ENCODE measurements around the gene ZBTB20. TPM values are rescaled to one million over a fixed set of nuclear protein-coding genes. Genes with fewer than 3 reads are reported as not detected.

Gene ZBTB20
- total RNA-seq, 1 experiment from 2014 or later, result 3.7 TPM

DNA sequence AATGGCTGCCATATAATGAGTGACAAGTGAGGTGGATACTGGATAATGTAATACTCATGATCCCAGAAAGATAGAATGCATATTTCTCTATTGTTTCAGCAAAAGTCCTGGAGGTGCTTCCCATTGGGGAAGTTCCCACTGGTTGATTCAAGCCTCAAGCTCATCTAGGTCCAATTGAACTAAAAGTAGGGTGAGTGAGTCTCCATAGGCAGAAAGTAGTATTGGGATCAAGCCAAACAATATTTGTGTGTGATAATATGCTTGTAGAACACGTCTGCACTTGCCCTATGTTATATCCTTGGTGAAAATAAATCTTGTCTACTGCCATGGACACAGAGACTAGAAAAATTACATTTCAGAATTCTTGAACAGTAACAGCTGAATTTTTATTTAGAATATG lies 14.8 kb upstream of the ZBTB20 start:
- H3K4me3 ChIP-seq (ENCODE audit: low read length), result no peak overlapping the region
- H3K9me3 ChIP-seq (ENCODE audit: low read length), result no peaks in the 10 kb centered on the region
- no peaks in the 10 kb centered on the region for H3K36me3 ChIP-seq (ENCODE audit: low read depth, low read length)
- no peak overlapping the region for H3K4me2 ChIP-seq (ENCODE audit: low read length)
- no peaks in the 10 kb centered on the region for H4K20me1 ChIP-seq (ENCODE audit: low read length)
- CTCF ChIA-PET, result no interaction called here
- H3K27me3 ChIP-seq (ENCODE audit: low read length), result no peaks in the 10 kb centered on the region
- POLR2A ChIA-PET (ENCODE audit: unreplicated experiment), result no interaction called here
- H3K79me2 ChIP-seq (ENCODE audit: low read length), result no peaks in the 10 kb centered on the region
- no peak overlapping the region for H3K27ac ChIP-seq (ENCODE audit: low read length)
- no peaks in the 10 kb centered on the region for H3F3A ChIP-seq (ENCODE audit: low read length, unreplicated experiment)
- intact Hi-C loops (cut with micrococcal nuclease), result no loop called here
- no TSS peak for BruUV-seq (replicated peaks)
- DNase-seq (no peak), ATAC-seq (no peak)
- no peaks in the 10 kb centered on the region for H3K4me1 ChIP-seq (ENCODE audit: insufficient read depth, low read length)
- no peak for TF ChIP-seq EZH2 (IDR thresholded peaks at IDR 0.05; ENCODE audit: low read length, unreplicated experiment)
- TF ChIP-seq EZH2phosphoT487 (IDR thresholded peaks at IDR 0.05; ENCODE audit: borderline replicate concordance, low read length), result no peak
- TF ChIP-seq, protein P1, sequence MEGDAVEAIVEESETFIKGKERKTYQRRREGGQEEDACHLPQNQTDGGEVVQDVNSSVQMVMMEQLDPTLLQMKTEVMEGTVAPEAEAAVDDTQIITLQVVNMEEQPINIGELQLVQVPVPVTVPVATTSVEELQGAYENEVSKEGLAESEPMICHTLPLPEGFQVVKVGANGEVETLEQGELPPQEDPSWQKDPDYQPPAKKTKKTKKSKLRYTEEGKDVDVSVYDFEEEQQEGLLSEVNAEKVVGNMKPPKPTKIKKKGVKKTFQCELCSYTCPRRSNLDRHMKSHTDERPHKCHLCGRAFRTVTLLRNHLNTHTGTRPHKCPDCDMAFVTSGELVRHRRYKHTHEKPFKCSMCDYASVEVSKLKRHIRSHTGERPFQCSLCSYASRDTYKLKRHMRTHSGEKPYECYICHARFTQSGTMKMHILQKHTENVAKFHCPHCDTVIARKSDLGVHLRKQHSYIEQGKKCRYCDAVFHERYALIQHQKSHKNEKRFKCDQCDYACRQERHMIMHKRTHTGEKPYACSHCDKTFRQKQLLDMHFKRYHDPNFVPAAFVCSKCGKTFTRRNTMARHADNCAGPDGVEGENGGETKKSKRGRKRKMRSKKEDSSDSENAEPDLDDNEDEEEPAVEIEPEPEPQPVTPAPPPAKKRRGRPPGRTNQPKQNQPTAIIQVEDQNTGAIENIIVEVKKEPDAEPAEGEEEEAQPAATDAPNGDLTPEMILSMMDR (conservative IDR thresholded peaks at IDR 0.05; ENCODE audit: low read depth, low read length), result no peak
- no peak overlapping the region for H3K9ac ChIP-seq (ENCODE audit: low read length)
- H2AFZ ChIP-seq (ENCODE audit: low read length), result no peak overlapping the region
- H3K9me2 ChIP-seq (replicated peaks; ENCODE audit: low read length), result no peaks in the 10 kb centered on the region

DNA sequence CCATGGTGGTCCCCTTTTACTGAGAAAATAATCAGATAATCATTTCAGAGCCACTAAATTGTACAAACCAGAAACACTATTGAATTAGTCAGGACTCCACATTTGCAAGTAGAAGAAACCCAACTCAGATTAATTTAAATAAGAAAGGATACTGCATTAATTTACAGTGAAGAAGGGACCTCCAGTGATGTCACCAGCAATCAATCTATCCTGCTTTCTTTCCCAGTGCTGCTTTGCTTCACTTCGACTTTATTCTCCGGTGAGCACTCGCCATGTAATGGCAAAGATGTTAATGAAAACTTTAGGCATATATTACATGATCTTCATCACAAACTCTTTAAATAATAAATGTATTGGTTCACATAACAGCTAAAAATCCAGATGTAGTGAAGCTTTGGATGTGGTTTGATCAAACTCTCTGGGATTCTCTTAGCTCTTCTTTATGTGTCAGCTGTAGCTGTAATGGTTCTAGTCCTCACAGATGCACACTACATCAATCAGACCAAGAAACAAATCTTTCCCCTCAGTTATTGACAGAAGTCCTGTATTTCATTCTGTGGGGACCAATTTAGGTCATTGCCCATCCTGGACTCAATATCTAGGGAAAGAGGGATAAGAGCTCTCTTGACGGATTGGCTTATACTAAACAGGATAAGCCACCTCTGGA lies 14.2 kb upstream of the ZBTB20 start:
- H3K36me3 ChIP-seq (ENCODE audit: low read depth, low read length), result no peaks in the 10 kb centered on the region
- intact Hi-C loops (cut with micrococcal nuclease), result no loop called here
- TF ChIP-seq EZH2phosphoT487 (IDR thresholded peaks at IDR 0.05; ENCODE audit: borderline replicate concordance, low read length) (no peak), EZH2 (IDR thresholded peaks at IDR 0.05; ENCODE audit: low read length, unreplicated experiment) (no peak)
- TF ChIP-seq, protein P1 (conservative IDR thresholded peaks at IDR 0.05; ENCODE audit: low read depth, low read length), result no peak
- H4K20me1 ChIP-seq (ENCODE audit: low read length), result no peaks in the 10 kb centered on the region
- no peak overlapping the region for H2AFZ ChIP-seq (ENCODE audit: low read length)
- no peak overlapping the region for H3K4me2 ChIP-seq (ENCODE audit: low read length)
- ChIA-PET POLR2A (ENCODE audit: unreplicated experiment) (no interaction called here), CTCF (no interaction called here)
- no peaks in the 10 kb centered on the region for H3K27me3 ChIP-seq (ENCODE audit: low read length)
- no peak for DNase-seq
- no peaks in the 10 kb centered on the region for H3F3A ChIP-seq (ENCODE audit: low read length, unreplicated experiment)
- no peak overlapping the region for H3K9ac ChIP-seq (ENCODE audit: low read length)
- no peak for ATAC-seq
- H3K9me3 ChIP-seq (ENCODE audit: low read length), result no peaks in the 10 kb centered on the region
- no TSS peak for BruUV-seq (replicated peaks)
- no peaks in the 10 kb centered on the region for H3K9me2 ChIP-seq (replicated peaks; ENCODE audit: low read length)
- no peaks in the 10 kb centered on the region for H3K79me2 ChIP-seq (ENCODE audit: low read length)
- no peak overlapping the region for H3K27ac ChIP-seq (ENCODE audit: low read length)
- H3K4me3 ChIP-seq (ENCODE audit: low read length), result no peak overlapping the region
- no peaks in the 10 kb centered on the region for H3K4me1 ChIP-seq (ENCODE audit: insufficient read depth, low read length)

DNA sequence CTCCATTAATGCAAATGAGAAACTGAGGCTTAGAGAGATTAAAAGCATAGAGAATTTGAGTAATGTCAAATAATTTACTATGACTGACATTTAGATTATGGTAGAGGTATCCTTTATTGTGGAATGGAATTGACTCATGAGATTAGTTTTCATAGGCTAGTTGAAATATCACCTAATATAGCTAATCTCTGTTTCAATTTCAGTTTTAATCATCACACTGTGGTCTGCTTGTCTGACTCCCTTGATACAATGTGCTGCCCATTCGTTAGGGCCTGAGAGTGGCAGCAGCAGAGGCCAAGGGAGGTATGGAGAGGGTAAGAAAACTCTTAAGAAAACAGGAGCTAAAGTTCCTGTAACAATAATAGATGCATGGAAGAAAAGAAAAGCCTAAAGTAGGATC lies 13.2 kb upstream of the ZBTB20 start:
- no peaks in the 10 kb centered on the region for H4K20me1 ChIP-seq (ENCODE audit: low read length)
- BruUV-seq (replicated peaks), result no TSS peak
- no peak overlapping the region for H3K27ac ChIP-seq (ENCODE audit: low read length)
- no peak overlapping the region for H3K4me2 ChIP-seq (ENCODE audit: low read length)
- intact Hi-C loops (cut with micrococcal nuclease), result no loop called here
- H3K9ac ChIP-seq (ENCODE audit: low read length), result no peak overlapping the region
- H3K4me1 ChIP-seq (ENCODE audit: insufficient read depth, low read length), result no peaks in the 10 kb centered on the region
- H3K4me3 ChIP-seq (ENCODE audit: low read length), result no peak overlapping the region
- ChIA-PET CTCF (no interaction called here), POLR2A (ENCODE audit: unreplicated experiment) (no interaction called here)
- no peak for ATAC-seq
- H3K27me3 ChIP-seq (ENCODE audit: low read length), result 0 out of 2 replicates have a peak, but pooled peaks cover 5% of the 10 kb centered on the region
- H3K9me2 ChIP-seq (replicated peaks; ENCODE audit: low read length), result no peaks in the 10 kb centered on the region
- no peaks in the 10 kb centered on the region for H3F3A ChIP-seq (ENCODE audit: low read length, unreplicated experiment)
- DNase-seq, result no peak
- H3K36me3 ChIP-seq (ENCODE audit: low read depth, low read length), result no peaks in the 10 kb centered on the region
- H3K79me2 ChIP-seq (ENCODE audit: low read length), result no peaks in the 10 kb centered on the region
- TF ChIP-seq EZH2 (IDR thresholded peaks at IDR 0.05; ENCODE audit: low read length, unreplicated experiment) (no peak), EZH2phosphoT487 (IDR thresholded peaks at IDR 0.05; ENCODE audit: borderline replicate concordance, low read length) (no peak)
- TF ChIP-seq, protein P1 (conservative IDR thresholded peaks at IDR 0.05; ENCODE audit: low read depth, low read length), result no peak
- no peak overlapping the region for H2AFZ ChIP-seq (ENCODE audit: low read length)
- H3K9me3 ChIP-seq (ENCODE audit: low read length), result no peaks in the 10 kb centered on the region

Data from PC-3 (cell line).